Left lobe of liver (tissue), 2 donors: Measurements from ENCODE around the gene ROR1. TPM values are rescaled to one million over a fixed set of nuclear protein-coding genes. Genes with fewer than 3 reads are reported as not detected.
A peak's percentile ranks its signal among the peaks of the same experiment; 100 is the strongest.

Source experiments
- ATAC-seq: fragments of 200-7000 bp; cut with Tn5 transposase; one replicate; pipeline ENCODE4 v1.9.1; 2020; ENCODE audit warnings: mild to moderate bottlenecking, moderate library complexity
- DNase-seq: peaks from one replicate; pipeline ENCODE4 v3.0.0-alpha.2; 2020; ENCODE audit warnings: low spot score
- total RNA-seq: library from RNA; stranded (reverse); gene quantifications from one replicate; pipeline ENCODE4 v1.2.1, GENCODE V29; 2021
- donor health status: DM: no; HTN: no; CAD: no; lungs with moderate emphysema.
- donor health status: DM: no; HTN: yes; CAD: no.

The ROR1 gene
- total RNA-seq, 1 donor from 2014 or later: 0.28 TPM

DNA sequence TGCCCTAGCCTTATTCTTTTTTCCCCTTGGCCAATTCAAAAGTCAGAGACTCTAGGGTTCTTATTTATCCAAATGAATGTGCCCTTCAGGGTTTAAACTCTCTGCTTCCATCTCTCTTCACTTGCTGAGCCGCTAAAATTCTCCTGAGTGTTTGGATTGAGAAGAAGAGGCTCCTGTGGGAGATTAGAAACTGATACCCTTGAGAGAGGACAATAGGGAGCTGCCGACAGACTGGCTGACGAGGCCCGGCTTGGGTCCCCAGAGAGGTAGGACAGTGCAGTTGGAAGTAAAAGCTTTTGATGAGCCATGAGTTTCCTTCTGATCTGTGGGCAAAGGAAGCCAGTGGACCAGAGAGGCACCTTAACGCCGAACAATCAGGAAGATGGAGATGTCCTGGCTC is 388.3 kb downstream of the ROR1 start:
- DNase-seq: no peak
- ATAC-seq: no peak

DNA sequence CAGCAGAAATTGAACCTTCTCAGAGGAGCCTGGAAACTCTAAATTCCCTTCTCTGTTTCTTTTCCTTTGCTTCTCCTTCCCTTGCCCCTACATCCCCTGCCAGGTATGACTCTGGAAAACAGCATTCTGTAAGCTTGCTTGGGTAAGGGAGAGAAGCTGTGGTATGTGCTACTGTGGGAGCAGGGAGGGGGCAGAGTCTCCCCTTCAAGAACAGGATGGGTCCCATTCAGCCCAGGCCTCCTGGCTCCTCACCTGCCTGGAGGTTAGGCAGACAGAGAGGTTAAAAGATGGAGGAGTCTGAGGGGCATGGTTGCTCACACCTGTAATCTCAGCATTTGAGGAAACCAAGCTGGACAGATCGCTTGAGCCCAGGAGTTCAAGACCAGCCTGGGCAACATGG is 389.0 kb downstream of the ROR1 start:
- DNase-seq (no peak), ATAC-seq (no peak)

DNA sequence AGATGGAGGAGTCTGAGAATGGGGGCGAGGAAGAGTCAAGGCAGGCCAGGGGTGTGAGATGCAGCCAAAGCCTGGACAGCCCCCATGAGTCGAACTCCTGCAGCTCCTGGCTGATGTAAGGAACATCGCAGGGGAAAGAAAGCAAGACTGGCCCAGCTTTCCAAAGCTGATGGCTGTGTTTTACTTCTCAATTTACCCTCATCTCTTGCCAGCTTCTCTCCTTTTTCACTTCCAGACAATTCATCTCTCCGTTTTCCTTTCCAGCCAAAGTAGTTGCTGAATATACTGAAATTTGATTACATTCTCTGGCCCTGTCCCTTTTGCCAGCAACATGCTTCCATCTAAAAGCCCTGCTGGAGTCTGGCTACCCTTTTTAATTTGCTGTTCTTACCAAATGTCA is 389.6 kb downstream of the ROR1 start:
- DNase-seq (no peak), ATAC-seq (no peak)

DNA sequence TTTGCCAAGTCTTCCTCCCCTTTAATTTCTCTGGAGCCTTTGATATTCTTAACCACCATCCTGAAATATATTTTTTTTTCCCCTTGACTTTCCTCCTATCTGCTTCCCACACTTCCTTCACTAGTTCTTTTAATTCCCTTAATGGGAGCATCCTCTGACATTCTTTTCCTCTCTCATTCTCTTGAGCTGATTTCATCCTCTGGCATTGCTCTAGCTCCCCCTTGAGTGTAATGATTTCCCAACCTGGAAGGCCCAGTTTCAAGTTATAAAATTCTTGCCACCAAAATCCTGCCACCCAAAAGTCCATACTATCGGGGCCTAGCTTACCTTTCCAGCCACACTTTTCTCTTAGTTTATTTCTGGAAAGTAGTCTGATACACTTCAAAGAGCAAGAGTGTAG is 390.2 kb downstream of the ROR1 start:
- no peak for DNase-seq
- ATAC-seq: no peak

DNA sequence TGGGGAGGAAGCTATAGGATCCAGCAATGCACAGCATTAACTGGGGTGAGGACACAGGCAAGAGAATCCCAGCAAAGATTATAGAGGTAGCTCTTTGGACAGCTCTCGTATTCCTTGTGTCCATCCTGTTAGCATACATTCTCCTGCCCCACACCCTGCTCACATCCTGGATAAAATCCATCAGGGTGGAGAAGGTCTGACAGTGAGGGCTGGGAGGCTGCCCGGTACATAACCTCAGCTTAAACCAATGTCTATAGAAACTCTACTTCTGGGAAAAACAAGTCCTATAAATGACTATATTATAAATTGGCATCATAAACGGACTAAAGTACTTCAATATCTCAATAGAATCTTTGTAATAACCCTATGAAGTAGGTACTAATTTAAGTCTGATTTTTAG is 392.8 kb downstream of the ROR1 start:
- ATAC-seq (no peak), DNase-seq (no peak)

DNA sequence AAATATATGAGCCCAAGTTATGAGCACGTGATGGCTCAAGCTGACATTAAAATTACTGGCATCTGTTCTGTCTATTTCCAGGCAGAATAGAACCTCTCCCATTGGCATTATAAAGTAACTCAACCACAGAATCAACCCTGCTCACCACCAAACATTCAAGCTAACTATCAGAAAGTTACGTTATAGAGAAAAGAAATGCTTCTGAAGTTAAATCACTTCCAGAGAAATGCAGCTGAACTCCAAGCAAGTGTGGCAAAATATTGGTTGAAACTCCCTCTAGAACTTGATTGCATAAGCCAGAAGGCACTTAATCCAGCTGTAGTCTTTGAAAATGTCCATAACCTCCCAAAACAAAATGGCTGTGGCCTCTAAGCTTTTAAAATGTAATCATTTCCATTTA is 393.4 kb downstream of the ROR1 start:
- DNase-seq (no peak), ATAC-seq (no peak)

DNA sequence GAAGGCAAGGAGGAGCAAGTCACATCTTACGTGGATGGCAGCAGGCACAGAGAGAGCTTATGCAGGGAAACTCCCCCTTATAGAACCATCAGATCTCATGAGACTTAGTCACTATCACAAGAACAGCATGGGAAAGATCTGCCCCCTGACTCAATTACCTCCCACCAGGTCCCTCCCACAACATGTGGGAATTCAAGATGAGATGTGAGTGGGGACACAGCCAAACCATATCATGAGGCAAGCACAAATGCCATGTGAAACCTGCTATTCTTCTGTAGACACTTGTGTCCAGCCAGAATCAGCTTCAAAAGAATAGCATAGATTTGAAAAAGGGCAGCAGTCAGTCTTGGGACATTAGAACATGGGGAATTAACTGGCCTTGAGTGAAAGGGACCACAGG is 397.4 kb downstream of the ROR1 start:
- DNase-seq: no peak
- no peak for ATAC-seq

DNA sequence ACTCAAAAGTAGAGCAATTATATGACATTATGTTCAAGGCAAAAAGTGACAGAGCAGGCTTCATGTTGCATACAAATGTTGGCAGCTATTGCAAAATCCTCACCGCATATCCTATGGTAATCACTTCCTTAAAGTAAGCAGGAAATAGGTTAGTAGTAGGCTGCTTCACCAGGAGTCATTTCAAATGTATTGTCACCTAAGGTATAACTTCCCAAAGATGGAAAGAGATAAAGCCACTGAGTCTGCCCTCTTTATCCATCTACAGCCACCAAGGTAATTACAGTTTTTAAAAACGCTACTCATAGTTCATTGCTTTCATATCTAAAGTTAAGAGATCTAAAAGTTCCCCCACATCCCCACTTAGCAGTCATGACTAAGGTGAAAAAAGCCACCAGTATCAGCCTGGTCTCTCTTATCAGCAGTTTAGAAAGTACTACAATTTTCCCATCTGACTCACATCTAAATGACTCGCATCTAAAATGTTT is 398.0 kb downstream of the ROR1 start:
- DNase-seq (no peak), ATAC-seq (no peak)

DNA sequence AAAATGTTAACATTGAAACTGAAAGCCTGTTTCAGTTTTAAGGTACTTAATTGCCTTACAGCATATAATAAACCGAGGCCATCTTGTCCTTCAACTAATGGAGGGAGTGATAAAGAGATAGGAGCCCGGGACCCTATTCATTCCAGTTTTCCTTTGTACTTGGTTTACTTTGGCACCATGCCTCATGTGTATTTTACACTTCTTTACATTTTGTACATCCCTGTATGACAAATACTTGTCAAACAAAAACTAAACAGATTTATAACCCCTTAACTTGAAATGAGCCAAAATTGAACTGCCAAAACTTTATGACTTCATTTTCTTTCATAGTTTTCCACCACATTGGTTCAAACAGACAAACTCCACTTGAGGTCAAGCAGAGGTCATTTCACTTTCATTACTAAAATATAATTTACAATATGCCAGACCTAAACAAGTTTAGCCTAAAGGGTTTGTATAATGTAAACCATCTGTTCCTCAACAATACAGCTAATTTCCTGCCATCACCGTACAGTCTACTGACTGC is 398.7 kb downstream of the ROR1 start:
- no peak for ATAC-seq
- DNase-seq: no peak

DNA sequence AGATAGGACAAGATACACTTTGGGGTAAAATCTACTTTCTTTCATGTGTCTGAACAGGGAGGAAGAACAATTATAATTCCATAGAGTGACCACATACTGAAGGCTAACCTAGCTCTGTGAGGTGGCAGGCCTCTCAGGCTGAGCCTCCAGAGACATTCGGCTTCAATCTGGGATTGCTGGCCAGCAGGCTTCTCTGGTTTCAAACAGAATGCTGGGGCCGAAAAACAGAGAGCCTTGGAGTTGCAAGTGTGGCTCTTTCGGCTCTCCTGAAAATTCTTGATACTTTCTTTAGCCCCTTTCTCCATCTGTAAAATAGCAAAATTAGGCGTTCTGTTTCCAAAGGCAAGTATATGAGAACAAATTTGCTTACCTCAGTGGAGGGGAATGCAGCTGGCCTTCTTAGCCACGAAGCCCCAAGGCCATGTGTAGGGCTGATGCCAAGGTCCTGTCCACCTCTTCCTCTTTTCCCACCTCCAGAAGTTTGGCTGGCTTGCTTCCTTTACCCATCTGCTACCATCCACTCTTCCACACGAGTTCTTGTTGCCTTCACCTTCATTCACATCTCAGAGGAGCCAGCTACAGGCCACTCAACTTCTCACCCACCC is 399.6 kb downstream of the ROR1 start:
- DNase-seq (no peak), ATAC-seq (no peak)

DNA sequence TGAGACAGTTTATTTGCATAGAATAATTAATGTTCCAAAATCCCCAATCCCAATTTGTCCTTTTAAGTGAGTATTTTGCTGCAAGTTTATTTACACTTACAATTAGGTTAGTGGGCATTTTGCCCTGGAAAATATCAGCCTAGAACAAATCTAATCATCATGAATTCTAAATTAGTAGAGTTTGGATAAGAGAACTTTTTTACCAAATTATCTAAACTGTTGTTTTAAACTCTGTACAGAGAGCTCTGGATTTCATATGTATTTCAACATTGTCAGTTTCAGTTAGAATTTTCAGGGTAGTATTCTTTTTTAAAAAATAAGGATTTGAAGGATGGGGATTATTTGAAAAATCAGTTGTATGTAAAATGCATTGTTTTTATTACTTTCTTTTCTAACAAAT is 401.8 kb downstream of the ROR1 start:
- ATAC-seq: no peak
- DNase-seq: no peak

DNA sequence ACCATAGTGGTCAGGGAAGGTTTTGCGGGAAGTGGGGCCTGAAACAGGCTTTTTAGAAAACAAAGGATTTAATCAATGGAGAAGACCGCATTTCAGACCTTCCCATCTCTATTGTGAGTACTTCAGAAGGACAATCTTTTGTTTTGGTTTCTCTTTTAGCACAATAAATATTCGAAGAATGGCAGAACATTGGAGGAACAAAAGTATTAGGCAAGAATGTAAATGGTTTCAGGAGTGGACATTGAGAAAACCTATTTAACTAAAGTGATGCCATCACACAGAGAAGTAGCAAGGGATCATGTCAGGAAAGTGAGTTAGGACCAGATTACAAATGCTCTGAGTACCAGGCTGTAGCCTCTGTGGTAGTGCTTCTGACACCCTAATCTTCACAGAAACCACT is 402.8 kb downstream of the ROR1 start:
- ATAC-seq (no peak), DNase-seq (no peak)

DNA sequence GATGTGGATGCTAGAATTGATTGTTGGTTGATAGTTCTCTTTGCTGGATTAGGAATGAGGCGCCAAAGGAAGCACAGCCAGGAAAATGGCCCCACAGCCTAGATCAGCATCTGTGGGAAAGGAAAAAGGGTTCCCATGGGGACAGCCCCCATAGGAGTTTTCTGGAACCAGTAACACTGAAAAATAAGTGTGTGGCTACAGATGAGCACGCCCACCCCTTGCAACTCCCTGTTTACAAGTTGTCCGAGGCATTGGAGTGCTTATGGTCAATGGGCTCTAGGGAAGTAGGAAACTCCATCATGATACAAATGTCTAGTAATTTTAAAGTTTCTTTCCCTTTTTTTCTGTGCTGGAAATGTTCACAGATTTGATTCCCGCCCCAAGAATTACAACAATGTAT is 405.8 kb downstream of the ROR1 start:
- ATAC-seq: no peak
- no peak for DNase-seq

DNA sequence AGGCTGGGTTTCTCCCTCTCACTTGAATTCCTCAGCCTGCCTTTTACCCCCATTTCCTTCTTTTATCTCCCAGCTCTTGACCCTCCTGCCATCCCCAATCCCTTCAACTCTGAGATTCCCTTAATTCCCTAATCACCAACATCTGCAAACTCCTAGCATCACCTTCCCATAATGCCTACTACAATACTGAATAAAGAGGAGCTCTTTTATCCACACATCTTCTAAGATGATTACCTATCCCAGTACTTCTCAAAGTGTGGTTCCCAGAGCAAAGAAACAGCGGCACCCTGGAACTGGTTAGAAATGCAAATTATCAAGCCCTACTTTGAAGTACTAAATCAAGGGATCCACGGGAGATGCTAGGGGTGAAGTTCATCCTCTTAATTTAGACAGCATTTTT is 408.4 kb downstream of the ROR1 start:
- DNase-seq (no peak), ATAC-seq (no peak)

DNA sequence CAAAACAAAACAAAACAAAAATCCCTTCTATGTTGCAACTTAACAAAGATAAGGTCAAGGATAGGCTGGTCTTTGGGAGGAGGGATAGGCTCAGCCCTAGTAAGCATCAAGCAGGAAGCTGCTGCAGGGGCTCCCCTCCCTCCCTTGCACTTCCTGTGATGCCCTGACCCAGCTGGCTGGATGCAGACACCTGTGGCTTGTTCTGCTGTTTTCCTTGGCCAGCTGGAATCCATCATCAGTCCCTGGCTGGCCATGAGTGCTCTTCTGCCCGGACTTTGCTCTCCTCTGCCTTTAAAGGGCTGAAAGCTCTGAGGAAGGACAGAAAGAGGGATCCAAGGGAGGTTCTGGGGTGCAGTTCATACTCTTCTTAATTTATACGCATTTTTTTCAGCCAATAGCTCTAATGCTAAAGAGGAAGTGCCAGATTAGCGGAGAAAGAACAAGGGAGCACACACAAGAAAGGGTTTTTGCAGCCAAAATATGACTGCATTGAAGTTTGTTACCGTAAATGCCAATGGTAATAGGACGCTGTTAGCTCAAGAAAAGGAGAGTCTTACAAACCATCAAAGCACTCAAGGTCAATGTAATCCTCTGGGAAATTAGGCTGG is 409.7 kb downstream of the ROR1 start:
- ATAC-seq (no peak), DNase-seq (no peak)

DNA sequence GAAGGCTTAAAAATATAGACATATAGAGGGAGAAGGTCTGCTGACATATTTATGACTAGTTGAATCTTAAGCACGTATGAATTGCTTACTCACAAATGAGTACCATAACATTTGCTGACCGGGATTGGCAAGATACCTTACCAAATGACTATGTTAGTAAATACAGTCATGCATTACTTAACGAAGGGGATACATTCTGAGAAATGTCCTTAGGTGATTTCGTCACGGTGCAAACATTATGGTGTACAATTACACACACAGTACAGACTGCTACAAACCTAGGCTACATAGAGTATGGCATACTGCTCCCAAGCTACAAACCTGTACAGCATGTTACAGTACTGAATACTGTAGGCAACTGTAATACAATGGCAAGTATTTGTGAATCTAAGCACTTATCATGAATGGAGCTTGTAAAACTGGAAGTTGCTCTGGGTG is 410.2 kb downstream of the ROR1 start:
- DNase-seq: no peak
- ATAC-seq: no peak

DNA sequence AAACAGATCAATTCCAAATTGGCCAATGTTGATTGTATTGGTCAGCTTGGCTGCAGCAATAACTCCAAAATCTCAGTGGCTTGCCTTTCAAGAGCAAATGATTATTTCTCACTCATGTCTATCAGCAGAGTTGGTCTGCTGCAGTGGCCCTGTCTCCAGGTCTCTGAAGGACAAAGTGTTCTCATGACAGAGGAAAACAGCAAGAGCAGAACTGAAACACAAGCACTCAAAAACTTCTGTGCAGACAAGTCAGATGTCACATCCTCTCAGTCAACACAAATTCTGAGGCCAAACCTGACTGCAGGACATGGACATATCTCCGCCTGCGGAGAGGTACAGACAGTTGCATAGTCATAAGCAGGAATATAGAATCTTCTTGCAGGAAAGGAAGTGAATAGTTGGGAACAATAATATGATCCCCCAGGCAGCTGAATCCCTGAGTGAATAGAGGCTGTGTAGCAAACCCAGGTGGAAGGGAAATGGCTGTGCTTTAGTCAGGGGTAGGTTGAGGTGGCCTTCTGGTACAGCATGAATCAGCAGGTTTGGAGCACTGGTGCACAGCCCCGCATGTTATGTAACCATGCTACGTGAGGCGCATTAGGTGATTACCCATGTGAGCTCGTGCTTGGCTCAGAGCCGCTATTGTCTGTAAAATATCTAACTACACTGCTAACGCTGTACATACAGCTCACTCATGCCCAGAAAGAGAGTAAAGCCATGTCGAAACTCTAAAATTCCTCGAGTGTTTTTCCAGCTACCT is 412.5 kb downstream of the ROR1 start:
- no peak for DNase-seq
- ATAC-seq: peak; percentile 27

DNA sequence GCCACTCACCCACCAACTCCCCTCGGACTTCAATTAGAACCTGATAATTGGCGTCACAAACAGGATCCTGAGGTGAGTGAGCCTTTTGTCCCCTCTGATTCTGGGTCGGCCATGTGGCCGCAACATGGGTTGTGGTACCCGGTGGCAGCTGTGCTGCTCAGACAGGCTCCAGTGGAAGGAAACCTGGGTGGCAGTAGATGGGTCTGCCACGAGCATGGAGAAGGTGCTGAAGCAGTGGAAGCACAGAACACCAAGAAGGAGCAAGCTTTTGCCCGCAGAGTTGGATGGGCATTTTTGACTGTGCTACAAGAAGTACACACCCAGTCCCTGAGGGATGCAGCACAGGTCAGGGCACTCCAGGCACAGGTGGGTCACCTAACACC is 413.1 kb downstream of the ROR1 start:
- ATAC-seq (no peak), DNase-seq (no peak)

DNA sequence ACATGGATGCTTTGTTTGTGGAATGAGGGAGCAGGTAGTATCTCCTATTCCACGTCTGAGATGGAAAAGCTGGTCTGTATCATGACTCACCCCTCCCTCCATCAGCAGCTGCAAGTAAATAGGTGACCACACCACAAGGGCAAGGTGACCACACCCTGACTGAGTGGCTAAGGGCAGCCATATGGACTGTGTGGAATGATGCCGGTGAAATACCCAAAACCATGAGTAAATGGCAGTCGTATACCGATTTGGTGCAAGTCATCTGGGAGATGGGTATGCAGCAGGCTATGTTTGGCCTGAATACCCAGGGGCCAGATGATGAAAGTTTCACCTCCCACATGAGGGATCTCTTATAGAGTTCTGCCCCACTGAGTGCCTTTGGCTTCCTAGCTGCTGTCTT is 413.8 kb downstream of the ROR1 start:
- DNase-seq (no peak), ATAC-seq (no peak)

DNA sequence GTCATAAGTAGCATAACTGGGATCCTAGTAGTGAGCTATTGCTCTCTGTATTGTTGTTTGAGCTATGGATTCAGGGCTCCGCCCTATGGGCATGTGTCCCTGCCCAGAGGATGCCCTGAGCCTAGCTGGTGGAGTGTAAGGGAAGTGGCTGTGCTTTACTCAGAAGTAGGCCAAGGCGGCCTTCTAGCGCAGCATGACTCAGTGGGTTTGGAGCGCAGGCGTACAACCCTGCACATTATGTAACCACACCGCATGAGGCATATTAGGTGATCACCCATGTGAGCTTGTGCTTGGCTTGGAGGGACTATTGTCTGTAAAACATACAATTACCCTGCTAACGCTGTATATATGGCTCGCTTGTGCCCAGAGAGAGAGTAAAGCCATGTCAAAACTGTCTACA is 418.5 kb downstream of the ROR1 start:
- no peak for ATAC-seq
- no peak for DNase-seq

DNA sequence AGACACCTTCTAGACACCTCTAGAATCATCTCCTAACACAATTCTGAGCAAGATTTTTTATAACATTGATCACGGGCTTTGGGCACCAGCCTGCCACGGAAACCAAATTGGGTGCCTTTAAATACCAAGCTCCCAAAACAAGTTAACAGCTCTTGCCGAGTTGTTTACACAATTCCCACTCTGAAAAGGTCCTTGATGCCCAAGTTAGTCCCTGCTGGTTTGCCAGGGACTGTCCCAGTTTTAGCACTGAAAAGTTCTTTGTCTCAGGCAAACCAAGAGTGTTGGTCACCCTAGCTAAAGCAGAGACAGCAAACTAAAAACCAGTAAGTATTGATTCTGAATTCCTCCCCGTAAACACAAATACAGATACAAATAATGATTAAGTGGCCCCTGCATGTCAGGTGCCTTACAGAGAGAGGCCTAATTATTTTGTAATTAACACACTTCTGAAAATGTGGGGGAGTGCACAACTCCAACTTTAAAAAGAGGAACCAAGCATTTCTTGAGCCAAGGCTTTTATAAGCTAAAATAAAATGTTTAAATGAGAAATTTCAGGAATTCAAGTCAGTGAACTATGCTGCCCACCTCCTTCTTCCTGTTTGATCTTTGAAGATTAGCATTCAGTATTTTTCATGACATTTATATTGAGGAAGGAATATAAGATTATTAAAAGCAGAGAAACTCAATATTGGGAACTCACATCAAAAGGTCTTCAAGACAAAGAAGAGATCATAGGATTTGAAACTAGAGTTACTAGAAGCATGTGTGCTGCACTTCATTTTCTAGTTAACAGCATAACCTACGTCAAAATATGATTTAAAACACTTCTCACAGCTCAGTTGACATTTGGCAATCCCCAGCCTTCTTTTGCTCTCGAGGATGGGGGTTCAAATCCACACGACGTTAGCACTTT is 420.6 kb downstream of the ROR1 start:
- DNase-seq (no peak), ATAC-seq (no peak)
